Gastrocnemius medialis (tissue), 4 donors: ENCODE results near the gene WDR20. TPM values are rescaled to one million over a fixed set of nuclear protein-coding genes. Genes with fewer than 3 reads are reported as not detected.

Experiments
- ATAC-seq, 2 donors: fragments of 150-250 bp; one replicate each; pipeline ENCODE4 v1.9.1; 2016
- DNase-seq, 2 donors: peaks; one replicate each; pipeline ENCODE4 v3.0.0-alpha.2; 2019
- H3K27ac ChIP-seq, 4 donors: fragments of 200-600 bp; sonication (generic); 1 replicate in 1 of 4; 2 replicates in 3 of 4; pipeline ENCODE4 v1.5.1; 2016 to 2018; ENCODE audit warnings: mild to moderate bottlenecking in 2 of 4, moderate library complexity in 1 of 4
- H3K27me3 ChIP-seq, 3 donors: fragments of 200-600 bp; sonication (generic) in 2 of 3; 1 replicate in 1 of 3; 2 replicates in 2 of 3; pipeline versions ENCODE4 v1.5.1 to v1.6.0; 2016 to 2019; ENCODE audit warnings: mild to moderate bottlenecking in 1 of 3, moderate library complexity in 1 of 3
- H3K36me3 ChIP-seq, 2 donors: fragments of 200-600 bp; sonication (generic) in 1 of 2; one replicate each; pipeline ENCODE4 v1.5.1; 2017 to 2018
- H3K4me1 ChIP-seq, 2 donors: fragments of 200-600 bp; sonication (generic) in 1 of 2; one replicate each; pipeline ENCODE4 v1.5.1; 2016 to 2017; ENCODE audit warnings: mild to moderate bottlenecking in 2 of 2
- H3K4me3 ChIP-seq, 4 donors: fragments of 200-600 bp; sonication (generic) in 3 of 4; 1 replicate in 1 of 4; 2 replicates in 3 of 4; pipeline ENCODE4 v1.5.1; 2016 to 2019; ENCODE audit warnings: mild to moderate bottlenecking in 2 of 4
- H3K9me3 ChIP-seq, 3 donors: fragments of 200-600 bp; sonication (generic) in 2 of 3; 1 replicate in 1 of 3; 2 replicates in 2 of 3; pipeline ENCODE4 v1.5.1; 2016 to 2019
- POLR2A ChIP-seq, 2 donors: fragments of 450-650 bp; IDR thresholded peaks; one replicate each; pipeline ENCODE4 v1.6.1; 2017; ENCODE audit warnings: antibody characterized with exemption in 2 of 2, mild to moderate bottlenecking in 2 of 2, moderate library complexity in 2 of 2
- in situ Hi-C, 4 donors: fragments of 200-750 bp; cut with MboI; loops; one replicate each; pipeline versions ENCODE4 v1.15.0 to v1.8.0; 2017; ENCODE audit warnings: low sequenced_read_pairs in 4 of 4
- intact Hi-C: fragments of 100-400 bp; cut with DNase I; formaldehyde crosslinking; loops from one replicate; pipeline ENCODE4 v1.15.1; 2023; ENCODE audit warnings: low total_unique reads
- total RNA-seq, 4 donors: library from RNA; depleted of rRNA; stranded (reverse); fragments of >200 nt; gene quantifications; one replicate each; pipeline versions ENCODE4 v1.1.0 to v1.2.3, GENCODE V29; 2016
- TF ChIP-seq, protein P1 (sequence below), 5 experiments: fragments of 450-650 bp in 3 of 5; fragments of 200-600 bp in 2 of 5; sonication (generic) in 2 of 5; IDR thresholded peaks in 4 of 5; conservative IDR thresholded peaks in 1 of 5; 1 replicate in 4 of 5; 2 replicates in 1 of 5; pipeline ENCODE4 v1.5.1; 2016 to 2019; ENCODE audit warnings: antibody characterized with exemption in 5 of 5, mild to moderate bottlenecking in 3 of 5, moderate library complexity in 3 of 5

Gene WDR20
- total RNA-seq, 4 donors from 2014 or later, result 18.1 to 49.7 (median 21.0) TPM

DNA sequence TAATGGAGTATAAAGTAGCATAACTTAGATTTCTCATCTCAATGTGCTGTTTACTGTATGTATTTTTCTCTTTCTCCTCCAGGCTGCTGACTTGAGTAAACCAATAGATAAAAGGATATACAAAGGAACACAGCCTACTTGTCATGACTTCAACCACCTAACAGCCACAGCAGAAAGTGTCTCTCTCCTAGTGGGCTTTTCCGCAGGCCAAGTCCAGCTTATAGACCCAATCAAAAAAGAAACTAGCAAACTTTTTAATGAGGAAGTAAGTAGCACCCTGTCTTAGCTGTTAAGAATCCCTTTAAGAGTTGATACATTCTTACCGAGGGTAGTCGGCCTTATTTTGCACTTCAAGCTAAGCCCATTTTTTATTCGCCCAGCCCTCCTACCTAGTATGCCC, 55.2 kb downstream of the WDR20 start:
- in situ Hi-C loops, result no loop called here
- H3K27ac ChIP-seq, result no peak overlapping the region
- no peak overlapping the region for H3K4me3 ChIP-seq
- intact Hi-C loops, result no loop called here
- H3K9me3 ChIP-seq, result no peaks in the 10 kb centered on the region
- DNase-seq (no peak), ATAC-seq (no peak)
- TF ChIP-seq POLR2A (IDR thresholded peaks at IDR 0.05), result no peak
- TF ChIP-seq, protein P1, sequence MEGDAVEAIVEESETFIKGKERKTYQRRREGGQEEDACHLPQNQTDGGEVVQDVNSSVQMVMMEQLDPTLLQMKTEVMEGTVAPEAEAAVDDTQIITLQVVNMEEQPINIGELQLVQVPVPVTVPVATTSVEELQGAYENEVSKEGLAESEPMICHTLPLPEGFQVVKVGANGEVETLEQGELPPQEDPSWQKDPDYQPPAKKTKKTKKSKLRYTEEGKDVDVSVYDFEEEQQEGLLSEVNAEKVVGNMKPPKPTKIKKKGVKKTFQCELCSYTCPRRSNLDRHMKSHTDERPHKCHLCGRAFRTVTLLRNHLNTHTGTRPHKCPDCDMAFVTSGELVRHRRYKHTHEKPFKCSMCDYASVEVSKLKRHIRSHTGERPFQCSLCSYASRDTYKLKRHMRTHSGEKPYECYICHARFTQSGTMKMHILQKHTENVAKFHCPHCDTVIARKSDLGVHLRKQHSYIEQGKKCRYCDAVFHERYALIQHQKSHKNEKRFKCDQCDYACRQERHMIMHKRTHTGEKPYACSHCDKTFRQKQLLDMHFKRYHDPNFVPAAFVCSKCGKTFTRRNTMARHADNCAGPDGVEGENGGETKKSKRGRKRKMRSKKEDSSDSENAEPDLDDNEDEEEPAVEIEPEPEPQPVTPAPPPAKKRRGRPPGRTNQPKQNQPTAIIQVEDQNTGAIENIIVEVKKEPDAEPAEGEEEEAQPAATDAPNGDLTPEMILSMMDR (IDR thresholded peaks at IDR 0.05 in 4 of 5, conservative IDR thresholded peaks at IDR 0.05 in 1 of 5), result no peak
- no peaks in the 10 kb centered on the region for H3K36me3 ChIP-seq
- no peaks in the 10 kb centered on the region for H3K27me3 ChIP-seq
- peaks cover 54 to 60% of the 10 kb centered on the region in 2 donors for H3K4me1 ChIP-seq

DNA sequence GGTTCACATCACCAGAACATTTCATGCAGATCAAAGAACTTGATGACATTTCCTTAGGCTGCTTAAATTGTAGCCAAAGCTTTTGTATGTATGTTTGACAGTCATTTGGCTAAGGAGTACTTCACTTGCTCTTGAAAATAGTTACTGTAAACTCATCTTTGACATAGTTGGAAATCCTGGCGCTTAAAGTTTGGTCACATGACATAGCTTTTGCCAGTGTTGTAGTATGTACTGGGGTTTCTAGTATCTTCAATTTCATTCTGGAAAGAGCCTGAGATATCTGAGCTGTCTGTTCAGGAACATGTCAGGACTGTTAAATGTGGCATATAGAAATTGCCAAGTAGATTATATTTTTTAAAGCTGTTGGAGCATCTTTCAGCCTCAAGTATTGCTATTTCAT, 55.7 kb downstream of the WDR20 start:
- intact Hi-C loops (no loop called here), in situ Hi-C loops (no loop called here)
- H3K9me3 ChIP-seq, result no peaks in the 10 kb centered on the region
- ATAC-seq, result peak in 1 of 2 donors; percentile 55
- no peak for DNase-seq
- no peak for TF ChIP-seq POLR2A (IDR thresholded peaks at IDR 0.05)
- TF ChIP-seq, protein P1 (IDR thresholded peaks at IDR 0.05 in 4 of 5, conservative IDR thresholded peaks at IDR 0.05 in 1 of 5), result no peak
- no peak overlapping the region for H3K4me3 ChIP-seq
- H3K27me3 ChIP-seq, result no peaks in the 10 kb centered on the region
- H3K36me3 ChIP-seq, result no peaks in the 10 kb centered on the region
- peaks cover 54 to 61% of the 10 kb centered on the region in 2 donors for H3K4me1 ChIP-seq
- H3K27ac ChIP-seq, result no peak overlapping the region

DNA sequence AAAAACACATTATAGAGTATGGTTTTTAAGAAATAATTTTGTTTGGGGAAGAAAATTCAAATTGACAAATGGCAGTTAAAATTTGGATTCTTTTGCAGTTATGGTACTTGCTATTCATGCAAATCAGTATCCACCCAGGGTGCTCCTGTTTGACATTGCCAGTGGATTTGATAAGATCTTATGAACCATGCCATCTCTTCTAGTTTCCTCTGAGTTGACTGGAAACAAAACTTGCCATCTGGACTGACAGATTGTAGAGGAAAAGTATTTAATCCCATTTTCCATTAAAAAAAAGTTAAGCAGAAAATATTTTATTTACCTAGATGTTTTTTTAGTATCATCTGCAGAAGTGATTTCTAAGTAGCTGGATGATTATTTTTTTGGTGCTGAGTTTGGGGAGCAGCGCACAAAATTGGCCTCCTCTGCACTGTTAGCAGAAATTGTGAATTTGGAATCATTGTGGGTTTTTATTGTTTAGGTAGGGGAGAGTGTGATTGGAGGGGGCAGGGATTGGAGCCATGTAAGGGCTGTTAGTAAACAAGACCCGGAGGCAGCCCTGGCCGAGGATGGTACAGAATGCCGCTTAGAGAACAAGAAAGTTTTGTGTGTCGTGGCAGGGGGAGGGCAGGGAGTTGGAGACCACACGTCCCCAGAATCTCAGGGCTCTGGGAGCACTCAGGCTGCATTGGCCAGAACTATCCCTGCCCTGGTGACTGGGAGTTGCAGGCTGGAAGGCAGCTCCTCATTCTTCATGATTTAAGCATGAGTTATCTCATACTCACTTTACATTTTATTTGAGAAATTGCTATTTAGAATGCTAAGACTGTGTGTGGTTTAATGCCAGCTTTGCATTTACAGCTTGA, 56.6 kb downstream of the WDR20 start:
- Histone ChIP-seq H3K4me1 (peaks cover 51 to 58% of the 10 kb centered on the region in 2 donors), H3K4me3 (no peak overlapping the region), H3K27me3 (no peaks in the 10 kb centered on the region), H3K27ac (no peak overlapping the region), H3K36me3 (no peaks in the 10 kb centered on the region), H3K9me3 (no peaks in the 10 kb centered on the region)
- ATAC-seq, result no peak
- intact Hi-C loops, result no loop called here
- no peak for DNase-seq
- TF ChIP-seq, protein P1 (IDR thresholded peaks at IDR 0.05 in 4 of 5, conservative IDR thresholded peaks at IDR 0.05 in 1 of 5), result no peak
- TF ChIP-seq POLR2A (IDR thresholded peaks at IDR 0.05), result no peak
- in situ Hi-C loops, result no loop called here

DNA sequence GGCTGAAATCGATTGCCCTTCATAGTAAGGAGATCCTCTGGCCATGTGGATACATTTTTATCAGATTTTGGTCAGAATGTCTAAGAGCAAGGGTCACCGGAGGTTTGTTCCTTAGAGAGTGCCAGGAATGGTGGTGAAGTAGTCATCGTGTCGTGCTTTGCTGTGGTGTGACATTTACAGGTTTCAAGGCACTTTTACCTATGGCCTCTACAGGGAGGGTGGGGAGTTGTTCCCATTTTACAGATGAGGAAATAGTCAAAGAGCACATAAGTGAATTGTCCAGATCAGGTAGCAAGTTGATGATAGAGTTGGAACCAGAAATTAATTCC, 57.2 kb downstream of the WDR20 start:
- H3K4me3 ChIP-seq, result no peak overlapping the region
- DNase-seq (no peak), ATAC-seq (no peak)
- peaks cover 49 to 55% of the 10 kb centered on the region in 2 donors for H3K4me1 ChIP-seq
- TF ChIP-seq POLR2A (IDR thresholded peaks at IDR 0.05), result no peak
- TF ChIP-seq, protein P1 (IDR thresholded peaks at IDR 0.05 in 4 of 5, conservative IDR thresholded peaks at IDR 0.05 in 1 of 5), result no peak
- in situ Hi-C loops (no loop called here), intact Hi-C loops (no loop called here)
- no peaks in the 10 kb centered on the region for H3K36me3 ChIP-seq
- H3K9me3 ChIP-seq, result no peaks in the 10 kb centered on the region
- no peak overlapping the region for H3K27ac ChIP-seq
- no peaks in the 10 kb centered on the region for H3K27me3 ChIP-seq
